DMS 273 (cell line): Measurements from ENCODE around the gene PLXND1.
A peak's percentile ranks its signal among the peaks of the same experiment; 100 is the strongest.
"Not testable (repeated sequence)": the region's sequence is repeated elsewhere in the genome, so short reads cannot be mapped to it uniquely, and the experiment has no call there.

Source experiments
- DNase-seq: peaks from one replicate; lab custom pipeline; 2025; ENCODE audit not compliant: unreplicated experiment; lab: John Stamatoyannopoulos, UW

PLXND1 gene

DNA sequence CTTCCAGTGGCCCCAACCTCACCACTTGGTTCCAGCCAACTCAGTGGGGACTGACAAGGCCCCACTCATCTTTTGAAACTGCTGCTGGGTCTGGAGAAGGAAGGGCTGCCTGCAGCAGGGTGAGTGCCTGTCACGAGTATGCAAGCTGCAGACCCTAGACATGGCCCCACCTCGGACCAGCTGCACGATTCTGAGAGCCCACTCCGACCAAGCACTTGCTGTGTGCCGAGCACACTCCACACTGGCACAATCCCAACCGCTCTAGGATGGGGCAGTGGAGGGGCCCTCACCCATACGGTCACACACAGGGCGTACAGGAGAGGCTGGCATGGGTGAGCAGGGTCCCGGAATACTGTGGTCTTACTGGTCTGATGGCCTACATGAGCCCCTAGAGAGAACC, 8.0 kb upstream of the PLXND1 start:
- DNase-seq = no peak

DNA sequence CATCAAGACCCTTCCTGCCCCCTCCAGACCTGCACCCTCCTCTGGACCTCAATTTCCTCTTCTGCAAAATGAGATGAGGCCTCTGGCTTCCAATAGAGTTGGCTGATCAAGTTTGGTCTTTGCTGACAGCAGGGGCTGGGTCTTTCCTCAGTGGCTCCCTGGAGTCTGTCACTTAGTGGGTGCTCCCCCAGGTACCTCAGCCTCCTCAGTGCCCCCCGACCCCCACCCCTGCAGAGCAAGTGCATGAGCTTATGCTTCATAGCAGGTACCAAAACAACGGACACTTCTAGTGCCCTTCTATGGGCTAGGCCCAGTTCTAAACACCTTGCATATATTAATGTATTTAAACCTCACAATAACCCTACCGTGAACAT, 6.9 kb upstream of the PLXND1 start:
- DNase-seq = no peak

- no peak for DNase-seq
These were observed 6.3 kb upstream of the PLXND1 start for GRCh38 chr3:129612534-129613366.

DNA sequence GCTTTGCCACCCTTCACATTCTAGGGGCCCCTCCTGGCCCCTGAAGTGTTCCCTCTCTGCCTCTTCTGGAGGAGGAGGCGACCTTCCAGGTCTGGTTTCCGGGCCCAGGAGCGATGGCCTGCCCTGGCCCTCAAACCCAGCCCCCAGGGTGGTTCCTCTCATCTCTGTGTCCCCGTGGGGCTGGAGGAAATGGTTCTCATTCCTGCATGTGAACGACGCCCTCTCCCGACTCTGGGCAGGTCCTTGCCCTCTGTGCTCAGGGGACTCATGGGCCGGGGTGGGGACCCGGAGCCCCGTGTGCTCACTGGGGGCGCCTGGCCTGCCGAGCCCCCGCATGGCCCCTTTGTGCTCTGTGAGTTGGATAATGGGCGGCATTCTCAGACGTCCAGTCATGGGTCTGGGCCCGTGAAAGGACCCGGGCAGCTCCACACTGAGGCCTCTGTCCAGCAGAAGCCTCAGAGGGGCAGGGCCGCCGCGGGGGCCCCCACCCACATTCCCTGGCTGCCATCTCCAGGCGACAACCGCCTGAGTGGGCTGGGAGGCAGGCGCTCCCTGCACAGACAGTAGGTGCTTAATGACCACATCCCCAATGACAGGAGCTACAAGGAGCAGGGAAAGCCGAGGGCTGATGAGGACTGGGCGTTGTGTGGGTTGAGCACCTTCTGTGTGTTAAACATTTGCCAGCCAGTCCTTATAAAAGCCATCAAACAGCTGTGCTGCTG, 5.5 kb upstream of the PLXND1 start:
- DNase-seq = no peak

GRCh38 chr3:129611446-129611800, 4.9 kb upstream of the PLXND1 start:
- DNase-seq = no peak

GRCh38 chr3:129610794-129611445, 4.4 kb upstream of the PLXND1 start:
- not testable (repeated sequence) for DNase-seq

- DNase-seq = no peak
These were observed 3.8 kb upstream of the PLXND1 start for GRCh38 chr3:129610276-129610675.

- peak; percentile 49 for DNase-seq
These were observed 3.2 kb upstream of the PLXND1 start for GRCh38 chr3:129609591-129610182.

DNA sequence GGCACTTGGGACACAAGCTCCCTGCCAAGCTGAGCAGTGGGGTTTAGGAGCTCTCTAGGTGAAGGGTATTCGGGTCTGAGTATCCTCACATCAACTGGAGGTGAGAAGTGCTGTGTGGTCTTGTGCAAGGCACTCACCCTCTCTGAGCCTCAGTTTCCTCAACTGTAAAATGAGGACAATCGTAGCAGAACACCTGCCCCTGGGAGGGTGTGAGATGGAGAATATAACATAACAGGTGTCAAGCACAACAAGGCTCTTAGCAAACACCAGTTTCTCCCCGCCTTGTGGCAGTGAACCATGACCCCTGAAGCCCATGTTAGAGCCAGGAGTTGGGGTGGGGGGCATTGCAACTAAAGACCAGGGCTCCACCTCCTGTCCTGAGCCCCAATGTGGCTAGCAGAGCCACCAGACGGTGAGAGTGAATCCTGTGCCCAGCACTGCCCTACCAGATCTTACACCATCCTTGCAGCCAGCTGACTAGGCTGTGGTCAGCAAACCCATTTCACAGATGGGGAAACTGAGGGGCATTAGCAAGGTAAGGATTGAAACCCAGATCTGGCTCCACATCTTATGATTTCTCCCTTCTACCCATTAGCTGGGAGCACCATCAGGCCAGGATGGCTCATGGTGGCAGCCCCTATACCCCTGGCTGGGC, 2.6 kb upstream of the PLXND1 start:
- no peak for DNase-seq

DNA sequence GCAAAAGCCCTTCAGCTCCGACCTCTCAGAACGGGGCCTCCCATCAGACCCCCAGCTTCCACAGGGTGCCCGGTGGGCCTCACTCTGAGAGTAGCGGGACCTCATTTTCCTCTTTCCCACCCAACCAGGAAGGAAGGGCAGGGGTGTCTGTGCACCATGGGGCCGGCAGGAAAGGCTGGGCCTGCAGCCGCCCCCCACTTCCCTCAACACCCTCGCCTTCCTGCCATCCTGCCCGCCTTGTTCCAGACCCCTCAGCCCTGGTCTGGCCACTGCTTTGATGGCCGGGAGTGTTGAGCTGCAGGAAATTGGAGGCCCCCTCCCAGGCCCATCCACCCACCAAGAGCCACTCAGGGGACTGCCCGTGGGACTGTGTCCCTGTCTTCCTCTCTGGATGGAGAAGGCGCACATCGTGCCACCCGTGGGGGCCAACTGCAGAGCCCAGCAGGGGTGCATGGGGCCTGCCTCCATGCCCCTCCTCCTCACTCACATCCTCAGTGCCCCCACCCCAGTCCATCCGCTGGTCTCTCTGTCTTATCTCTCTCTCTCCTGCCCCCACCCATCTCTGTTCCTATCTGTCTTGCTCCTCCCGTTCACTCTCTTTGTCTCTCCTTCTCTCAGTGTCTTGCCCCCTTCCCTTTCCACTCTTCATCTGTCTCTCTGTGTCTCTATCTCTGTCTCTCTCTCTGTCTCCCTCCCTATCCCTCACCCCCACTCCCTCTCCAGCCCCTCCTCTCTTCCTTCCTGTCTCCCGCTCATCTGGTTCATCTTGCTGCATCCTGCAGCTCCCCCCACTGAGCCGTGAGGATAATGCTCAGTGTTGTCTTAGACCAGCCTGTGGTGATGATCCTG, 1.8 kb upstream of the PLXND1 start:
- peak; percentile 68 for DNase-seq

DNA sequence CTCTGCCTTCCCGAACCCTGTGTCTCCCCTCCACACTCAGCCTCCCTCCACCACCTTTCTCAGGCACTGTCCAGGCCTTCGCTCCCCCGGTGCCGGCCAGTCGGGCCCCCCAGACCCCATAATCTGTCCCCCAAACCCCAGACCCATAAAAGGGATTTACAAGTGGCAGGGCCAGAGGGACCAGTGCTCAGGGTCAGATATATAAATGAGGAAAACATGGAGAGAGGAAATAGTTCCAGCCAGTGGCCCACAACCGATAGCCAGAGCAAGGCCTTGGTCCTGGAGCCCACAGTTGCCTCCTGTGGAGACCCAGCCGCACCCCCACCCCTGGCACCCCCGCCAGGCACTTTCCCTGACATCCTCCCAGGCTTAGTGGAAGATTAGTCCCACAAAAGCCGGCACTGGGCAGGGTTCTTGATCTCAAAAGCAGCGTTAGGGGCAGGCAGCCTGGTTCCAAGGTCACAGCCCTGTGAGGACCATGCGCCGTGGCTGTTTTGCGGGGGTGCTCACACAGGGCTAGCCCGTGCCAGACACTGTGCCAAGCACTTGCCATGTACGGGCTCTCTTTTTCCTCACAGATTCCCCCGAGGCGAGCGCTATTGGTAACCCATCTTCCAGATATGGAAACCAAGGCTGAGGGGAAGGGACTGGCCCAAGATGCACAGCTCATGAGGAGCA, 1.1 kb upstream of the PLXND1 start:
- no peak for DNase-seq

GRCh38 chr3:129605922-129606635, 397 bp downstream of the PLXND1 start:
- peak; percentile 86 for DNase-seq

DNA sequence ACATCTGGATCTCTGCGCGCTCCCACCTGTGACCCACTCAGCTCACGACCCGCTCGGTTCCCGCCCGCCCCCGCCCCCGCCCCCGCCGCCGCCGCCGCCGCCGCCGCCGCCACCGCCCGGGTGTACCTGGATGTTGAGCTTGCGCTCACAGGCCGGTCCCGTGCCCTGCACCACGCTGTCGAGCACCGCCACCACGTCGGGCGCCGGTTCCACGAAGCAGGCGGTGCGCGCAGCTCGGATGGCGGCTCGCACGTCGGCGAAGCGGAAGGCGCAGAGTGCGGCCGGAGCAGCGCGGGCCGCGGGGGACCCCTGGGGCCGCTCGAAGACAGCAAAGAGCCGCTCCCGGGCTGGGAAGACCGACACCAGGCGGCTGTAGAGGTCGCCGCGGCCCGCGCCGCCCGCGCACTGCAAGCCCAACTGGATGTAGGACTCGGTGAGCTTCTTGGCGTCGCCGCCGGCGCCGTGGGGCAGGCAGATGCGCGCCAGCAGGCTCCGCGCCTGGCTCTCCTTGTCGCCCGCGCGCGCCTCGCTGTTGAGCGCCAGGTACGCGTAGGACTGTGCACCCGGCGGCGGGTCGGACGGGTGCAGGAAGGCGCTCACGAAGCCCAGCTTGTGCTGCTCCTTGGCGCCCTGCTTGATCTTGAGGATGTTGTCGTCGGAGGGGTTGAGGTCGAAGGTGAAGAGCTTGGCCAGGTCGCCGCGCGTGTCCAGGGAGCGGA, 1.1 kb downstream of the PLXND1 start:
- peak; percentile 93 for DNase-seq

DNA sequence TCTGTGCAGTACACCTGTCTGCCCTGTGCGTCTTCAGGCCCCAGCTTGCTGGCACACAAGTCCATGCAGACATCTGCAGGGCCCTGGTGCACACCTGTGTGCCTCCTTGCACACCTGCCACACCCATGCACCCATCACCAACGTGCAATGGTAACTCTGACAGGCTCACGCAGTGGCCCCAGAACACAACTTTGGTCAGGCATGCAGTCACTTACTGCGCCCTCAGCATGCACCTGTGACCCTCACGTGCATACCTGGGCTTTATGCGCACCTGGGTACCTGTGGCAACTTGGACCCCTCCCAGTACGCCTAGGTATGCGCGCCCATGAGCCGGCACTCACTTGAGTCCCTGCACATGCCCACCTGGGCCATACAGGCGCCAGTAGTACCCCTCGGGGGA, 1.7 kb downstream of the PLXND1 start:
- DNase-seq = no peak

- peak; percentile 50 for DNase-seq
These were observed 2.3 kb downstream of the PLXND1 start for GRCh38 chr3:129603991-129604749.

- no peak for DNase-seq
These were observed 2.9 kb downstream of the PLXND1 start for GRCh38 chr3:129603561-129603942.

DNA sequence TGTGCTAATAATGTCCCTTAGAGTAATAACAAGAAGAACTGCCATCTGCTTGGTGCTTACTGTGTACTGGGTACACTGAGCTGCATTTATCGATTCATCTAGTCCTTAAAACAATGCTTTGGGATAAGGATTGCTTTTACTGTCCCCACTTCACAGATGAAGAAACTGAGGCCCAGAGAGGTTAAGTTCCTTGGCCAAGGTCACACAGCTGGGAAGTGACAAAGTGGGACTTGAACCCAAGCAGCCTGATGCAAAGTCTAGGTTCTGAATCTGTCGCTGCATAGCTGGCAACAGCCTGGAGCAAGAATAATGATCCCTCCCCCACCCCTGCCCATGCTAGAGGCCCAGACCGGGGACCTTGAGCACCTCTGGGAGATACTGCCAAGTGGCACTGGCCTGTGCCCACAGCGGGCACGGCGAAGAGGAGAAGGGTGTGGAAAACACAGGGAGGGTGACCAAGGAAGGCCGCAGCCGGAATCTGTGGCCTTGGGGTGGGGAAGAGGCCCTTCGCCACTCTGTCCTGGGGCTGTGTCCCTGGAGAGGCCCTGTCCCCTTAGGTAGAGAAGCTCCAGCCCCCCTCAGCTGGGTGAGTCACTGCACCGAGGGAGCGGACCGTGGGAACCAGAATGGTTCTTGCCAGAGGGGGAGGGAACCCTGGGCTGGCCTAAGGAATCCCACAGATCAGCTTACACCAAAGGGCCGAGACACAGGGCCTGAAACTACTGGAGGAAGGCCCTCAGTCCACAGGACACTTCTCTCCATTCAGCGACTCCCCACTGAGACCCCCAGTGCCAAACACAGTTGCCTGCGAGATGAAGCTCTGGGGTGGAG, 3.5 kb downstream of the PLXND1 start:
- DNase-seq = peak; percentile 69
